Heart right ventricle (tissue), 16 donors: ENCODE data around the gene IQGAP2. TPM values are rescaled to one million over a fixed set of nuclear protein-coding genes. Genes with fewer than 3 reads are reported as not detected.
"Not testable (repeated sequence)": the region's sequence is repeated elsewhere in the genome, so short reads cannot be mapped to it uniquely, and the experiment has no call there.

Source experiments
- ATAC-seq, 8 donors: fragments of 200-7000 bp; cut with Tn5 transposase; one replicate each; pipeline ENCODE4 v1.9.1; 2020; ENCODE audit warnings: mild to moderate bottlenecking in 8 of 8, moderate library complexity in 8 of 8, moderate number of reproducible peaks in 1 of 8
- DNase-seq, 2 donors: peaks; one replicate each; pipeline ENCODE4 v3.0.0-alpha.2; 2020
- H3K27ac ChIP-seq, 10 donors: fragments of 200-600 bp; sonication (generic) in 2 of 10; one replicate each; pipeline versions ENCODE4 v1.5.0 to v1.8.0; 2020 to 2022; ENCODE audit warnings: mild to moderate bottlenecking in 3 of 10
- H3K27me3 ChIP-seq, 7 donors: fragments of 200-600 bp; one replicate each; pipeline ENCODE4 v1.8.0; 2021 to 2022; ENCODE audit warnings: mild to moderate bottlenecking in 2 of 7
- H3K36me3 ChIP-seq, 9 donors: fragments of 200-600 bp; sonication (generic) in 1 of 9; one replicate each; pipeline versions ENCODE4 v1.5.0 to v1.8.0; 2020 to 2022; ENCODE audit warnings: mild to moderate bottlenecking in 2 of 9
- H3K4me1 ChIP-seq, 9 donors: fragments of 200-600 bp; sonication (generic) in 1 of 9; one replicate each; pipeline versions ENCODE4 v1.5.0 to v1.8.0; 2020 to 2022; ENCODE audit warnings: mild to moderate bottlenecking in 4 of 9
- H3K4me3 ChIP-seq, 10 donors: fragments of 200-600 bp; sonication (generic) in 2 of 10; one replicate each; pipeline versions ENCODE4 v1.5.0 to v1.8.0; 2020 to 2022; ENCODE audit warnings: mild to moderate bottlenecking in 7 of 10, moderate library complexity in 2 of 10
- H3K9me3 ChIP-seq, 11 donors: fragments of 200-600 bp in 10 of 11; sonication (generic) in 2 of 11; one replicate each; pipeline versions ENCODE4 v1.5.0 to v1.8.0; 2013 to 2022; ENCODE audit warnings: mild to moderate bottlenecking in 2 of 11, control low read depth in 1 of 11, moderate library complexity in 1 of 11
- WGBS, 2 donors: extraction: QIAGEN DNeasy Blood & Tissue Kit; methylation state at CpG; one replicate each; pipeline ENCODE4 v1.1.7; 2013; ENCODE audit warnings: inconsistent platforms in 1 of 2; 5-methylcytosine and 5-hydroxymethylcytosine counted together
- intact Hi-C, 10 donors: fragments of 100-400 bp; cut with DNase I; formaldehyde crosslinking; loops; one replicate each; pipeline versions ENCODE4 v1.11.1 to v1.14.2; 2022
- polyA plus RNA-seq, 2 donors: library from polyadenylated mRNA; stranded (reverse); fragments of 200-250 nt; gene quantifications; one replicate each; pipeline ENCODE4 v1.2.3, GENCODE V29; 2013
- total RNA-seq, 10 donors: library from RNA; stranded (reverse); fragmentation: NEBNext Ultra II Directional in 3 of 10; extraction: Animal tissue kit (Norgen Biotek cat#: 25700) in 3 of 10; gene quantifications; one replicate each; pipeline versions ENCODE4 v1.2.1 to v1.2.4, GENCODE V29; 2021 to 2023
- TF ChIP-seq, protein P1 (sequence below), 9 donors: fragments of 200-600 bp; sonication (generic) in 2 of 9; IDR thresholded peaks; one replicate each; pipeline versions ENCODE4 v1.5.0 to v1.8.0; 2021 to 2022; ENCODE audit warnings: antibody characterized with exemption in 9 of 9, mild to moderate bottlenecking in 5 of 9, moderate library complexity in 1 of 9
- donor health status: Arrhythmogenic right ventricular cardiomyopathy.
- donor health status: ischemic (EF 13 %, LVEDD 7.1; RV severe dilation, severe dysfunction).
- donor health status: healthy with polysubstance abuse.
- donor health status: DM: no; HTN: yes; CAD: no.
- donor health status: DM: no; HTN: no; CAD: no.
- donor health status: ischemic (EF 25% LVEDD 6.9; RV normal size, moderate dysfunction).
- donor health status: ischemic (EF 25% LVEDD 5.7; RV mildly dilated, moderate dysfunction).
- donor health status: healthy.
- donor health status: DM: yes; HTN: yes; CAD: no.
- donor health status: Ischemic cardiomyopathy.
- donor health status: ischemic (EF 35%, LVEDD 5.7; RV mildly dilated, moderate dysfunction).
- donor health status: nonischemic (EF 11% LVEDD 7.7; RV severe dilation, severe dysfunction).
- donor health status: DM: yes; HTN: yes; CAD: no.
- donor health status: PGD.
- donor health status: ischemic (EF 29% LVEDD 5.4; RV normal size, mild dysfunction).
- donor health status: nonischemic (EF 23%, LVEDD 6.1; RV moderate dilation, normal function).

The IQGAP2 gene
- total and polyA plus RNA-seq, 12 donors, result 2.5 to 22.3 (median 5.0) TPM

DNA sequence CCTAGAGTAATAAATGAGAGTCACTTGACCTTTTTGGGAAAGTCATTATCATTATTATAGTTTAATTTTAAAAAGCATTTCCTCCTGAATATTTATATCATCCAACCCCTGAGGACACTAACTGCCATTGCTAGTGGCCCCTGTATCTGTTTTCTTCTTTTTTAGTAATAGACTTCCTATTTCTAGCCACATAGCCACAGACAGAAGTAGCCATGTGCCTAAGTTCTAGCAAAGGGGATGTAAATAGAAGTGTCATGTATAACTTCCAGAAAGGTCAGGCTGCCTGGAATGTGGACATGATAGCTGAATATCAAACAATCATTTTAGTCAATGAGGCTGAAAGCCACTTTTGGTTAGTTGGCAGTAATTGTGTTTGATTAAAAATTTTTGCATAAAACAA, 37.5 kb upstream of the IQGAP2 start:
- intact Hi-C loops, result no loop called here

DNA sequence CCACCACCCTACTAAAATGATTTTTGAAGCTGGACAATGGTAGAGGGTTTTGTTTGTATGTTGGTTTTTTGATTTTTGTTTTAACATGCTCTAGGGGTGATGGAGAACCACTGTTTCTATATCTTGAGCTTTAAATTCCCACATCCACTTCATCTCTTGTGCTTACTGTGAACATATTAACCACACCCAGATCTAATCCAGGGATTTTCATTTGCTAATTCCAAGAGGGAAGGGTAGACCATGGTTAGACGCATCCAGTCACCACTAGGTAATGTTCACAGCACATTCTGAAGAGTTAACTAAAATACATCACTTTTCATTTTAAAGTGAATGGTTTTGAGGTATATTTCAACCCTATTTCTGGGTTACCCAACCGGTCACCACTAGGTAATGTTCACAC, 36.5 kb upstream of the IQGAP2 start:
- H3K4me1 ChIP-seq, result peaks cover 0 to 3% (median 0%) of the 10 kb centered on the region in 9 donors
- TF ChIP-seq, protein P1, sequence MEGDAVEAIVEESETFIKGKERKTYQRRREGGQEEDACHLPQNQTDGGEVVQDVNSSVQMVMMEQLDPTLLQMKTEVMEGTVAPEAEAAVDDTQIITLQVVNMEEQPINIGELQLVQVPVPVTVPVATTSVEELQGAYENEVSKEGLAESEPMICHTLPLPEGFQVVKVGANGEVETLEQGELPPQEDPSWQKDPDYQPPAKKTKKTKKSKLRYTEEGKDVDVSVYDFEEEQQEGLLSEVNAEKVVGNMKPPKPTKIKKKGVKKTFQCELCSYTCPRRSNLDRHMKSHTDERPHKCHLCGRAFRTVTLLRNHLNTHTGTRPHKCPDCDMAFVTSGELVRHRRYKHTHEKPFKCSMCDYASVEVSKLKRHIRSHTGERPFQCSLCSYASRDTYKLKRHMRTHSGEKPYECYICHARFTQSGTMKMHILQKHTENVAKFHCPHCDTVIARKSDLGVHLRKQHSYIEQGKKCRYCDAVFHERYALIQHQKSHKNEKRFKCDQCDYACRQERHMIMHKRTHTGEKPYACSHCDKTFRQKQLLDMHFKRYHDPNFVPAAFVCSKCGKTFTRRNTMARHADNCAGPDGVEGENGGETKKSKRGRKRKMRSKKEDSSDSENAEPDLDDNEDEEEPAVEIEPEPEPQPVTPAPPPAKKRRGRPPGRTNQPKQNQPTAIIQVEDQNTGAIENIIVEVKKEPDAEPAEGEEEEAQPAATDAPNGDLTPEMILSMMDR (IDR thresholded peaks at IDR 0.05), result no peak
- no peak for DNase-seq
- H3K9me3 ChIP-seq, result no peaks in the 10 kb centered on the region
- H3K27me3 ChIP-seq, result no peaks in the 10 kb centered on the region
- 93 to 99% methylated on average over 2 of the region's 2 CpGs for WGBS, 2 donors
- no peak for ATAC-seq
- no peak overlapping the region for H3K4me3 ChIP-seq
- H3K36me3 ChIP-seq, result no peaks in the 10 kb centered on the region
- no peak overlapping the region for H3K27ac ChIP-seq
- intact Hi-C loops, result no loop called here

More for the DNA sequence above, 37.5 kb upstream of the IQGAP2 start:
- TF ChIP-seq, protein P1 (IDR thresholded peaks at IDR 0.05), result no peak
- no peaks in the 10 kb centered on the region for H3K9me3 ChIP-seq
- no peak overlapping the region for H3K4me3 ChIP-seq
- no peaks in the 10 kb centered on the region for H3K36me3 ChIP-seq
- ATAC-seq, result no peak
- no peaks in the 10 kb centered on the region for H3K27me3 ChIP-seq
- DNase-seq, result no peak
- no peak overlapping the region for H3K27ac ChIP-seq
- peaks cover 0 to 3% (median 0%) of the 10 kb centered on the region in 9 donors for H3K4me1 ChIP-seq

DNA sequence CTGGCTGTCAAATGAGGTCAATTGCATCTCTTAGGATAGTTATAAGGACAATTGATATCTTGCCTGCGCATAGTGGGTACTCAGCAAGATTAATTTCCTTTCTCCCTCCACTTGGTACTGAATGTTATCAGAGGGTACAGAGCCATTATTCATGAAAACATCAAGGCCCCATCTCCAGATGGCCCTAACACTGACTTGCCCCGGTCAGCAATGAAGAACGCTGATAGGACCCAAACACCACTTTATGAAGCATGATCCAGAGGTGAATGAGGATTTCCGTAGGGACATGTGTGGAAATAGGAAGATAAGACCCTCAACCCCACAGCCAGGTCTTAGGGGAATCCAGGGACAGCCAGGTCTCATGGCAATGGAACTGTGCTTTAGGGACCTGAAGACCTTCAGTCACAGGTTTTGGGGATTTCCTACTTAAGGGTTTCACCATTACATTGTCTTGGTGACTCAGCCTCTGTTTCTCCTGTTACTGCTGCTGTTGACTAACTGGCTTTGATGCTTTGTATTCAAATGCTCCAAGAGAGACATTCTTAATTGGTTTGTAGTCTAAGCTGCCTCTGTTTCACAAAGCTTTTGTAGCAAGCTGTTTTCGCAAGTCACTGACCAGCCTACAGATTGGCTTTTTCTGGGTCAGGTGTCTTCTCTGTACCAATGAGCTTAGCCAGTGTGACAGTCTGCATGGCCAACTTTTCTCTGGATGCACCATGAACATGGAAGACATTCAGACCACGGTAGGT, 35.3 kb upstream of the IQGAP2 start:
- WGBS, 2 donors, result 90 to 93% methylated on average over 6 of the region's 6 CpGs
- ATAC-seq, result no peak

DNA sequence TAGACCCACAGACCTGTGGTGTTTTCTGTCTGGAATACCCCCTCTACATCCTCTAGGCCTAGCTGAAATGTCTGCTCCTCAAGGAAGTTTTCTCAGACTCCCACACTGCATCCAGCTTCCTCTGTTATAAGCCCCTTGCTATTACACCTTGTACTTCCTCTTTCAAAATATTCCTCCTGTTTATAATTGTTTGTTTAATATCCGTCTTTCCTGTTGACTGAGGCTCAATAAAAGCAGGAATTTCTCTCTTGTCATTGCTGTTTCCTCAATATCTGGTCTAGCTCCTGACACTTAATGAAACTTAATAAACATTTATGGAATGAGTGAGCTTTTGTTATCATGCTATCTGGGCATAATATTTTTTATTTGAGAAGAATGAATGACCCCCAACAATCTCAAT, 34.1 kb upstream of the IQGAP2 start:
- H3K4me3 ChIP-seq, result no peak overlapping the region
- peaks cover 0 to 13% (median 0%) of the 10 kb centered on the region in 9 donors for H3K4me1 ChIP-seq
- no peaks in the 10 kb centered on the region for H3K27me3 ChIP-seq
- no peaks in the 10 kb centered on the region for H3K36me3 ChIP-seq
- ATAC-seq (no peak), DNase-seq (no peak)
- H3K27ac ChIP-seq, result no peak overlapping the region
- TF ChIP-seq, protein P1 (IDR thresholded peaks at IDR 0.05), result no peak
- WGBS, 2 donors, result 55 to 60% methylated on average over 1 of the region's 1 CpG
- intact Hi-C loops, result no loop called here
- H3K9me3 ChIP-seq, result no peaks in the 10 kb centered on the region

More for the DNA sequence above, 35.3 kb upstream of the IQGAP2 start:
- H3K27me3 ChIP-seq, result no peaks in the 10 kb centered on the region
- no peaks in the 10 kb centered on the region for H3K36me3 ChIP-seq
- no peak overlapping the region for H3K27ac ChIP-seq
- H3K9me3 ChIP-seq, result no peaks in the 10 kb centered on the region
- no peak for DNase-seq
- no peak overlapping the region for H3K4me3 ChIP-seq
- H3K4me1 ChIP-seq, result peaks cover 0 to 13% (median 0%) of the 10 kb centered on the region in 9 donors
- intact Hi-C loops, result no loop called here
- TF ChIP-seq, protein P1 (IDR thresholded peaks at IDR 0.05), result no peak

DNA sequence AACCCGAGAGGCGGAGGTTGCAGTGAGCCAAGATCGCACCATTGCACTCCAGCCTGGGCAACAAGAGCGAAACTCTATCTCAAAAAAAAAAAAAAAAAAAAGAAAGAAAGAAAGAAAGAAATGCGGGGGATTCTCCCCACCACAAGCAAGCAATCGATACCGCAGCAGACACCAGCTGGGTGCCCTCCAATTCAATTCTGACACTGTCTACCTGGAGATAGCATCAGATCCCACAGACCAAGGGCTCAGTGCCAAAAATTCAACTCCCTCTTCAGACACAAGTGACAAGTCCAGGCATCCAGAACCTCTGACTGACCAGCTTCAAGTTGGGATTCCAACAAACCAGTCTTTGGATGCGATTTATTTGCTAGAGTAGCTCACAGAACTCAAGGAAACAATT, 33.4 kb upstream of the IQGAP2 start:
- H3K27me3 ChIP-seq, ATAC-seq, H3K27ac ChIP-seq, H3K9me3 ChIP-seq, H3K36me3 ChIP-seq, H3K4me1 ChIP-seq, DNase-seq, H3K4me3 ChIP-seq, intact Hi-C loops: not testable (repeated sequence)
- WGBS, 2 donors, result 68 to 86% methylated on average over 7 to 8 of the region's 8 CpGs
